HepG2 (cell line): ENCODE measurements around the gene UBQLN1. TPM values are rescaled to one million over a fixed set of nuclear protein-coding genes. Genes with fewer than 3 reads are reported as not detected.
A peak's percentile ranks its signal among the peaks of the same experiment; 100 is the strongest.

ENCODE experiments used
- AGO2 ChIP-seq: fragments of 200-400 bp; formaldehyde crosslinking; optimal IDR thresholded peaks from 2 replicates; pipeline ENCODE3; 2017; ENCODE audit warnings: mild to moderate bottlenecking, low read depth, low read length, moderate library complexity
- ARHGAP35 ChIP-seq: sonication (generic); formaldehyde crosslinking; IDR thresholded peaks from 2 replicates; pipeline ENCODE4 v1.9.0; 2022; ENCODE audit warnings: mild to moderate bottlenecking, inconsistent platforms, moderate library complexity, missing genetic modification reagents, borderline replicate concordance
- CHCHD3 ChIP-seq: sonication (generic); formaldehyde crosslinking; IDR thresholded peaks from 2 replicates; pipeline ENCODE4 v1.8.0; 2022; ENCODE audit warnings: mild to moderate bottlenecking, missing genetic modification reagents, moderate library complexity
- KMT2B ChIP-seq: IDR thresholded peaks from 2 replicates; pipeline ENCODE4 v1.6.1; 2016; ENCODE audit warnings: missing genetic modification reagents, missing compliant biosample characterization
- MTA3 ChIP-seq: sonication (generic); formaldehyde crosslinking; IDR thresholded peaks from 2 replicates; pipeline ENCODE4 v1.4.0; 2020; ENCODE audit warnings: missing genetic modification reagents
- POLR2A ChIP-seq, 2 experiments: IDR thresholded peaks; 2 replicates each; pipeline ENCODE4 v1.6.1; 2011; ENCODE audit warnings: low read depth in 2 of 2, low read length in 2 of 2, mild to moderate bottlenecking in 1 of 2, moderate library complexity in 1 of 2; ENCODE audit not compliant: insufficient read depth in 1 of 2
- WIZ ChIP-seq: sonication (generic); formaldehyde crosslinking; IDR thresholded peaks from 2 replicates; pipeline ENCODE4 v1.5.1; 2020; ENCODE audit warnings: mild to moderate bottlenecking, missing genetic modification reagents
- ZNF232 ChIP-seq: sonication (generic); formaldehyde crosslinking; IDR thresholded peaks from 2 replicates; pipeline ENCODE4 v1.4.0; 2020; ENCODE audit warnings: missing genetic modification reagents, borderline replicate concordance
- ZNF598 ChIP-seq: sonication (generic); formaldehyde crosslinking; IDR thresholded peaks from 2 replicates; pipeline ENCODE4 v1.5.1; 2020; ENCODE audit warnings: mild to moderate bottlenecking, missing genetic modification reagents, borderline replicate concordance
- ZNF761 ChIP-seq: sonication (generic); formaldehyde crosslinking; conservative IDR thresholded peaks from 2 replicates; pipeline ENCODE4 v1.4.0; 2020; ENCODE audit warnings: mild to moderate bottlenecking, missing genetic modification reagents
- ZNF781 ChIP-seq: sonication (generic); formaldehyde crosslinking; IDR thresholded peaks from 2 replicates; pipeline ENCODE4 v1.5.1; 2020; ENCODE audit warnings: borderline replicate concordance, mild to moderate bottlenecking, missing genetic modification reagents; ENCODE audit errors: not compliant biosample characterization
- polyA plus RNA-seq, 8 experiments: library from polyadenylated mRNA; depleted of rRNA in 3 of 8; stranded (reverse) in 7 of 8; unstranded in 1 of 8; fragments of >200 nt; fragmentation: Illumina TruSeq in 4 of 8; extraction: Trizol in 4 of 8; gene quantifications; 2 replicates each; pipeline versions ENCODE4 v1.2.1 to v1.2.3, GENCODE V29; 2011 to 2016; ENCODE audit warnings: low read depth in 4 of 8, missing spikeins in 1 of 8, mixed read lengths in 1 of 8; ENCODE audit not compliant: insufficient read depth in 1 of 8
- total RNA-seq, 5 experiments: library from RNA; depleted of rRNA; stranded (reverse); fragments of >200 nt; fragmentation: Illumina TruSeq; extraction: Trizol; gene quantifications; 2 replicates each; pipeline ENCODE4 v1.2.3, GENCODE V29; 2016; ENCODE audit warnings: low read depth in 1 of 5
- TF ChIP-seq, protein P1 (sequence below): sonication (generic); formaldehyde crosslinking; IDR thresholded peaks from 2 replicates; pipeline ENCODE4 v1.4.0; 2020; ENCODE audit warnings: mild to moderate bottlenecking, low read depth, missing genetic modification reagents
- TF ChIP-seq, protein P2 (sequence below): sonication (generic); formaldehyde crosslinking; IDR thresholded peaks from 2 replicates; pipeline ENCODE4 v1.4.0; 2020; ENCODE audit warnings: missing genetic modification reagents, mild to moderate bottlenecking, borderline replicate concordance
- TF ChIP-seq, protein P3 (sequence below), 2 experiments: IDR thresholded peaks; 2 replicates each; pipeline ENCODE4 v1.6.1; 2011 to 2012; ENCODE audit warnings: low read length in 2 of 2, borderline replicate concordance in 1 of 2, low read depth in 1 of 2, mild to moderate bottlenecking in 1 of 2, moderate library complexity in 1 of 2
- TF ChIP-seq, protein P4 (sequence below): sonication (generic); formaldehyde crosslinking; IDR thresholded peaks from 2 replicates; pipeline ENCODE4 v1.5.0; 2020; ENCODE audit warnings: missing genetic modification reagents
- TF ChIP-seq, protein P5 (sequence below): sonication (generic); formaldehyde crosslinking; IDR thresholded peaks from 2 replicates; pipeline ENCODE4 v1.5.1; 2020; ENCODE audit warnings: missing genetic modification reagents, mild to moderate bottlenecking, borderline replicate concordance
- TF ChIP-seq, protein P6 (sequence below): sonication (generic); formaldehyde crosslinking; IDR thresholded peaks from 2 replicates; pipeline ENCODE4 v1.4.0; 2020; ENCODE audit warnings: missing genetic modification reagents
- TF ChIP-seq, protein P7 (sequence below): IDR thresholded peaks from 2 replicates; pipeline ENCODE4 v1.6.1; 2016; ENCODE audit warnings: missing compliant biosample characterization, missing genetic modification reagents, borderline replicate concordance

The UBQLN1 gene
- total and polyA plus RNA-seq, 2 of the 13 experiments (the other 11 are each of a cell fraction or from before 2014, with no cell fraction given), result 78.1 to 83.8 TPM

DNA sequence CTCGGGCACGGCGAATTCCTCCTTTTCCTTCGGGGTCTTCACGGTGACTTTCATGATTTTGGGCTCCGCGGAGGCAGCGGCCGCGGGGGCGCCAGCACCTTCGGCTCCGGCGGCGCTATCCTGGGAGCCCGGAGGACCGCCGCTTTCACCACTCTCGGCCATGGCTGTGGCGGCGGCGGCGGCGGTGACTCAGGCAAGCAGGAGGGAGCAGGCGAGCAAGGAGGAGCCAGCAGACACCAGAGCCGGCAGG lies 315 bp downstream of the UBQLN1 start (continued):
- TF ChIP-seq AGO2 (peak; percentile 86), ARHGAP35 (CRISPR knock-in tag) (no peak), WIZ (no peak), ZNF598 (no peak), ZNF232 (CRISPR knock-in tag) (no peak; the same call in 1 of the 2 replicates), POLR2A (IDR thresholded peaks at IDR 0.05; ENCODE audit: insufficient read depth in 1 of 2, low read depth in 2 of 2, low read length in 2 of 2) (no peak), MTA3 (no peak), CHCHD3 (CRISPR knock-in tag) (no peak), KMT2B (no peak), ZNF761 (no peak), ZNF781 (no peak)
- TF ChIP-seq, protein P1, sequence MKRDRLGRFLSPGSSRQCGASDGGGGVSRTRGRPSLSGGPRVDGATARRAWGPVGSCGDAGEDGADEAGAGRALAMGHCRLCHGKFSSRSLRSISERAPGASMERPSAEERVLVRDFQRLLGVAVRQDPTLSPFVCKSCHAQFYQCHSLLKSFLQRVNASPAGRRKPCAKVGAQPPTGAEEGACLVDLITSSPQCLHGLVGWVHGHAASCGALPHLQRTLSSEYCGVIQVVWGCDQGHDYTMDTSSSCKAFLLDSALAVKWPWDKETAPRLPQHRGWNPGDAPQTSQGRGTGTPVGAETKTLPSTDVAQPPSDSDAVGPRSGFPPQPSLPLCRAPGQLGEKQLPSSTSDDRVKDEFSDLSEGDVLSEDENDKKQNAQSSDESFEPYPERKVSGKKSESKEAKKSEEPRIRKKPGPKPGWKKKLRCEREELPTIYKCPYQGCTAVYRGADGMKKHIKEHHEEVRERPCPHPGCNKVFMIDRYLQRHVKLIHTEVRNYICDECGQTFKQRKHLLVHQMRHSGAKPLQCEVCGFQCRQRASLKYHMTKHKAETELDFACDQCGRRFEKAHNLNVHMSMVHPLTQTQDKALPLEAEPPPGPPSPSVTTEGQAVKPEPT, result no peak
- TF ChIP-seq, protein P2, sequence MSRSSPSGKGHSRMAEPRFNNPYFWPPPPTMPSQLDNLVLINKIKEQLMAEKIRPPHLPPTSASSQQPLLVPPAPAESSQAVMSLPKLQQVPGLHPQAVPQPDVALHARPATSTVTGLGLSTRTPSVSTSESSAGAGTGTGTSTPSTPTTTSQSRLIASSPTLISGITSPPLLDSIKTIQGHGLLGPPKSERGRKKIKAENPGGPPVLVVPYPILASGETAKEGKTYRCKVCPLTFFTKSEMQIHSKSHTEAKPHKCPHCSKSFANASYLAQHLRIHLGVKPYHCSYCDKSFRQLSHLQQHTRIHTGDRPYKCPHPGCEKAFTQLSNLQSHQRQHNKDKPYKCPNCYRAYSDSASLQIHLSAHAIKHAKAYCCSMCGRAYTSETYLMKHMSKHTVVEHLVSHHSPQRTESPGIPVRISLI (CRISPR knock-in tag), result no peak
- TF ChIP-seq, protein P3, sequence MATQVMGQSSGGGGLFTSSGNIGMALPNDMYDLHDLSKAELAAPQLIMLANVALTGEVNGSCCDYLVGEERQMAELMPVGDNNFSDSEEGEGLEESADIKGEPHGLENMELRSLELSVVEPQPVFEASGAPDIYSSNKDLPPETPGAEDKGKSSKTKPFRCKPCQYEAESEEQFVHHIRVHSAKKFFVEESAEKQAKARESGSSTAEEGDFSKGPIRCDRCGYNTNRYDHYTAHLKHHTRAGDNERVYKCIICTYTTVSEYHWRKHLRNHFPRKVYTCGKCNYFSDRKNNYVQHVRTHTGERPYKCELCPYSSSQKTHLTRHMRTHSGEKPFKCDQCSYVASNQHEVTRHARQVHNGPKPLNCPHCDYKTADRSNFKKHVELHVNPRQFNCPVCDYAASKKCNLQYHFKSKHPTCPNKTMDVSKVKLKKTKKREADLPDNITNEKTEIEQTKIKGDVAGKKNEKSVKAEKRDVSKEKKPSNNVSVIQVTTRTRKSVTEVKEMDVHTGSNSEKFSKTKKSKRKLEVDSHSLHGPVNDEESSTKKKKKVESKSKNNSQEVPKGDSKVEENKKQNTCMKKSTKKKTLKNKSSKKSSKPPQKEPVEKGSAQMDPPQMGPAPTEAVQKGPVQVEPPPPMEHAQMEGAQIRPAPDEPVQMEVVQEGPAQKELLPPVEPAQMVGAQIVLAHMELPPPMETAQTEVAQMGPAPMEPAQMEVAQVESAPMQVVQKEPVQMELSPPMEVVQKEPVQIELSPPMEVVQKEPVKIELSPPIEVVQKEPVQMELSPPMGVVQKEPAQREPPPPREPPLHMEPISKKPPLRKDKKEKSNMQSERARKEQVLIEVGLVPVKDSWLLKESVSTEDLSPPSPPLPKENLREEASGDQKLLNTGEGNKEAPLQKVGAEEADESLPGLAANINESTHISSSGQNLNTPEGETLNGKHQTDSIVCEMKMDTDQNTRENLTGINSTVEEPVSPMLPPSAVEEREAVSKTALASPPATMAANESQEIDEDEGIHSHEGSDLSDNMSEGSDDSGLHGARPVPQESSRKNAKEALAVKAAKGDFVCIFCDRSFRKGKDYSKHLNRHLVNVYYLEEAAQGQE (IDR thresholded peaks at IDR 0.05; ENCODE audit: borderline replicate concordance in 1 of 2, low read depth in 1 of 2, low read length in 2 of 2), result 0 out of 4 replicates have a peak, but pooled peaks of 1 of the 2 experiments have one; percentile 19
- TF ChIP-seq, protein P4, sequence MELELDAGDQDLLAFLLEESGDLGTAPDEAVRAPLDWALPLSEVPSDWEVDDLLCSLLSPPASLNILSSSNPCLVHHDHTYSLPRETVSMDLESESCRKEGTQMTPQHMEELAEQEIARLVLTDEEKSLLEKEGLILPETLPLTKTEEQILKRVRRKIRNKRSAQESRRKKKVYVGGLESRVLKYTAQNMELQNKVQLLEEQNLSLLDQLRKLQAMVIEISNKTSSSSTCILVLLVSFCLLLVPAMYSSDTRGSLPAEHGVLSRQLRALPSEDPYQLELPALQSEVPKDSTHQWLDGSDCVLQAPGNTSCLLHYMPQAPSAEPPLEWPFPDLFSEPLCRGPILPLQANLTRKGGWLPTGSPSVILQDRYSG (CRISPR knock-in tag), result no peak
- TF ChIP-seq, protein P5, sequence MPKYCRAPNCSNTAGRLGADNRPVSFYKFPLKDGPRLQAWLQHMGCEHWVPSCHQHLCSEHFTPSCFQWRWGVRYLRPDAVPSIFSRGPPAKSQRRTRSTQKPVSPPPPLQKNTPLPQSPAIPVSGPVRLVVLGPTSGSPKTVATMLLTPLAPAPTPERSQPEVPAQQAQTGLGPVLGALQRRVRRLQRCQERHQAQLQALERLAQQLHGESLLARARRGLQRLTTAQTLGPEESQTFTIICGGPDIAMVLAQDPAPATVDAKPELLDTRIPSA (CRISPR knock-in tag), result no peak
- TF ChIP-seq, protein P6, sequence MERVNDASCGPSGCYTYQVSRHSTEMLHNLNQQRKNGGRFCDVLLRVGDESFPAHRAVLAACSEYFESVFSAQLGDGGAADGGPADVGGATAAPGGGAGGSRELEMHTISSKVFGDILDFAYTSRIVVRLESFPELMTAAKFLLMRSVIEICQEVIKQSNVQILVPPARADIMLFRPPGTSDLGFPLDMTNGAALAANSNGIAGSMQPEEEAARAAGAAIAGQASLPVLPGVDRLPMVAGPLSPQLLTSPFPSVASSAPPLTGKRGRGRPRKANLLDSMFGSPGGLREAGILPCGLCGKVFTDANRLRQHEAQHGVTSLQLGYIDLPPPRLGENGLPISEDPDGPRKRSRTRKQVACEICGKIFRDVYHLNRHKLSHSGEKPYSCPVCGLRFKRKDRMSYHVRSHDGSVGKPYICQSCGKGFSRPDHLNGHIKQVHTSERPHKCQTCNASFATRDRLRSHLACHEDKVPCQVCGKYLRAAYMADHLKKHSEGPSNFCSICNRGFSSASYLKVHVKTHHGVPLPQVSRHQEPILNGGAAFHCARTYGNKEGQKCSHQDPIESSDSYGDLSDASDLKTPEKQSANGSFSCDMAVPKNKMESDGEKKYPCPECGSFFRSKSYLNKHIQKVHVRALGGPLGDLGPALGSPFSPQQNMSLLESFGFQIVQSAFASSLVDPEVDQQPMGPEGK (CRISPR knock-in tag), result no peak
- TF ChIP-seq, protein P7, sequence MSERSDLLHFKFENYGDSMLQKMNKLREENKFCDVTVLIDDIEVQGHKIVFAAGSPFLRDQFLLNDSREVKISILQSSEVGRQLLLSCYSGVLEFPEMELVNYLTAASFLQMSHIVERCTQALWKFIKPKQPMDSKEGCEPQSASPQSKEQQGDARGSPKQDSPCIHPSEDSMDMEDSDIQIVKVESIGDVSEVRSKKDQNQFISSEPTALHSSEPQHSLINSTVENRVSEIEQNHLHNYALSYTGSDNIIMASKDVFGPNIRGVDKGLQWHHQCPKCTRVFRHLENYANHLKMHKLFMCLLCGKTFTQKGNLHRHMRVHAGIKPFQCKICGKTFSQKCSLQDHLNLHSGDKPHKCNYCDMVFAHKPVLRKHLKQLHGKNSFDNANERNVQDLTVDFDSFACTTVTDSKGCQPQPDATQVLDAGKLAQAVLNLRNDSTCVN, result no peak
